Measurements from ENCODE around the gene ZNF311. TPM values are rescaled to one million over a fixed set of nuclear protein-coding genes. Genes with fewer than 3 reads are reported as not detected.

The ZNF311 gene
- total RNA-seq, 4 donors from 2014 or later, result 1.0 to 2.0 (median 1.6) TPM

DNA sequence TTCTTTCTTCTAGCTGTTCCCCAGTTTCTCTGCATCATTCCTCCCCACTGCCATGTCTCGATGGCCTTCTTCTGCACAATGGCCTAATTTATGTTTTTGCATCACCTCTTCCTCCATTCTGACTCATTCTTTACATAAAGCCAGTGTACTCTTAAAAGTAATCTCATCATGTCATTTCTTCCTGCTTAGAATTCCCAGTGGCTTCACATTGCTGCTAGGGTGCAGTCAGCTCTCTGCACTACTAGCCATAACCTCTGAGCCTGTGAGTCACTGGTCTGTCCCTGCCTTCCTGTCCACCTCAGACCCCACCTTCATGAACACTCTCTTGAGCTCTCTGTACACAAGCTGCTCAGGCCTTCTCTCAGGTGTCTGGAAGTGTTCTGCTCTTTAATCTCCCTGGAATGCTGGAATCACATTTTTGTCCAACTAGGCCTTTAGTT lies 57.3 kb downstream of the ZNF311 start:
- Histone ChIP-seq H3K4me3 (replicated peaks in 1 of 3) (no peak overlapping the region), H3K27me3 (no peaks in the 10 kb centered on the region), H3K9me3 (no peaks in the 10 kb centered on the region), H3K4me1 (peaks cover 13 to 14% of the 10 kb centered on the region in 2 donors), H3K36me3 (no peaks in the 10 kb centered on the region), H3K27ac (peak overlapping the region; percentile 67 to 84 (median 69))
- WGBS, 2 donors, result 84 to 89% methylated on average over 1 of the region's 1 CpG
- TF ChIP-seq, protein P1, sequence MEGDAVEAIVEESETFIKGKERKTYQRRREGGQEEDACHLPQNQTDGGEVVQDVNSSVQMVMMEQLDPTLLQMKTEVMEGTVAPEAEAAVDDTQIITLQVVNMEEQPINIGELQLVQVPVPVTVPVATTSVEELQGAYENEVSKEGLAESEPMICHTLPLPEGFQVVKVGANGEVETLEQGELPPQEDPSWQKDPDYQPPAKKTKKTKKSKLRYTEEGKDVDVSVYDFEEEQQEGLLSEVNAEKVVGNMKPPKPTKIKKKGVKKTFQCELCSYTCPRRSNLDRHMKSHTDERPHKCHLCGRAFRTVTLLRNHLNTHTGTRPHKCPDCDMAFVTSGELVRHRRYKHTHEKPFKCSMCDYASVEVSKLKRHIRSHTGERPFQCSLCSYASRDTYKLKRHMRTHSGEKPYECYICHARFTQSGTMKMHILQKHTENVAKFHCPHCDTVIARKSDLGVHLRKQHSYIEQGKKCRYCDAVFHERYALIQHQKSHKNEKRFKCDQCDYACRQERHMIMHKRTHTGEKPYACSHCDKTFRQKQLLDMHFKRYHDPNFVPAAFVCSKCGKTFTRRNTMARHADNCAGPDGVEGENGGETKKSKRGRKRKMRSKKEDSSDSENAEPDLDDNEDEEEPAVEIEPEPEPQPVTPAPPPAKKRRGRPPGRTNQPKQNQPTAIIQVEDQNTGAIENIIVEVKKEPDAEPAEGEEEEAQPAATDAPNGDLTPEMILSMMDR (IDR thresholded peaks at IDR 0.05), result no peak
- TF ChIP-seq POLR2A (IDR thresholded peaks at IDR 0.05), result no peak
- DNase-seq, result peak; percentile 41 to 51
- intact Hi-C loops (cut with DNase I), result no loop called here

DNA sequence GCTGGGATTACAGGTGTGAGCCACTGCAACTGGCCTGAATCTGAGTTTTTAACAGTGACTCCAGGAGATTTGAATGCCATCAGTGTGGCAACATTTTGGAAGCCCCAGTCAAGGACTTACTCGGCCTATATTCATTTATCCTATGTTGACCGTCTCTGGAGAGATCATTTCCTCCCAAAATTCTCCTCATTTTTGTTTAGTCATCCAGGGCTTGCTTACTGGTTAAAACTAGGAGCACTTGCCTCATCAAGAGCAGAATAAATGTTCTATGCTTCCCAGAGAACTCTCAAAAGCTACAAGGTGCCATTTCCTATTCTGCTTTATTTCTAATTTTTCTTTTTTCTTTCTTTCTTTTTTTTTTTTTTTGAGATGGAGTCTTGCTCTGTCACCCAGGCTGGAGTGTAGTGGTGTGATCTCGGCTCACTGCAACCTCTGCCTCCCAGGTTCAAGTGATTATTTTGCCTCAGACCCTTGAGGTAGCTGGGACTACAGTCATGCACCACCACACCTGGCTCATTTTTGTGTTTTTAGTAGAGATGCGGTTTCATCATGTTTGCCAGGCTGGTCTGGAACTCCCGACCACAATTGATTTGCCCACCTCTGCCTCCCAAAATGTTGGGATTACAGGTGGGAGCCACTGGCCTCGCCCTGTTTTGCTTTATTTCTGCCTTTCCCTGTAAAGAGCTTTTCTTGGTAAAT lies 57.9 kb downstream of the ZNF311 start:
- H3K9me3 ChIP-seq, result no peaks in the 10 kb centered on the region
- peak; percentile 63 to 68 for DNase-seq
- intact Hi-C loops (cut with DNase I), result no loop called here
- peaks cover 13 to 14% of the 10 kb centered on the region in 2 donors for H3K4me1 ChIP-seq
- peak overlapping the region; percentile 67 to 84 (median 81) for H3K27ac ChIP-seq
- no peaks in the 10 kb centered on the region for H3K36me3 ChIP-seq
- TF ChIP-seq, protein P1 (IDR thresholded peaks at IDR 0.05), result no peak
- no peak for TF ChIP-seq POLR2A (IDR thresholded peaks at IDR 0.05)
- no peaks in the 10 kb centered on the region for H3K27me3 ChIP-seq
- no peak overlapping the region for H3K4me3 ChIP-seq (replicated peaks in 1 of 3)
- 38 to 47% methylated on average over 6 of the region's 6 CpGs for WGBS, 2 donors

DNA sequence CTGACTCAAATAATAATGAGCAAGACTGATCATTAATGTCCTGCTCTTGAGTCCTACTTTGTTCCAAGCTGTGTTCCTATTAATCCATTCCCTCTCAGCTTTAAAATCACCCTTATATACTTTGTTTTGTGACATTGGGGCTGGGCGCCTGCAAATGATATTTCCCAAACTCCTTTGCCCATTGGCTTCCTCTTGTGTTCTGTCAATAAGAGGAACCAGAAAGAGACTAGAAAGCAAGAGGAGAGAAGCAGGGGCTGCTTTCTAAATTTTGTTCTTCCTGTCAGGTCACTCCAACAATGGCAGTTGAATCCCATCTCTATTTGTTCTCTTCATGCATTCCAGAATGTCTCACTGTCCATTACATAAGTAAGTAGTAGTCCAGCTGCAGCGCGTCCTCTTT lies 59.8 kb downstream of the ZNF311 start:
- H3K9me3 ChIP-seq, result no peaks in the 10 kb centered on the region
- peaks cover 13 to 21% of the 10 kb centered on the region in 2 donors for H3K4me1 ChIP-seq
- 92 to 99% methylated on average over 3 of the region's 3 CpGs for WGBS, 2 donors
- TF ChIP-seq, protein P1 (IDR thresholded peaks at IDR 0.05), result no peak
- TF ChIP-seq POLR2A (IDR thresholded peaks at IDR 0.05), result no peak
- H3K4me3 ChIP-seq (replicated peaks in 1 of 3), result no peak overlapping the region
- no peak overlapping the region for H3K27ac ChIP-seq
- no peaks in the 10 kb centered on the region for H3K36me3 ChIP-seq
- H3K27me3 ChIP-seq, result no peaks in the 10 kb centered on the region
- no peak for DNase-seq
- intact Hi-C loops (cut with DNase I), result no loop called here

Small RNAs within 50 kb of the gene (small RNA-seq; reads per million reads assigned to genes)
- not detected for gene RN7SL471P

Other genes starting within 250 kb of the ZNF311 start
- gene TRIM27, start 81.3 kb downstream of the ZNF311 start, total RNA-seq, result 10 to 100 TPM; 57.1 to 73.2 (median 66.7) TPM
- gene OR2W1, start 39.9 kb upstream of the ZNF311 start, total RNA-seq, result not detected
- not detected for gene OR2B3, start 82.0 kb upstream of the ZNF311 start, total RNA-seq
- not detected for gene OR2J1, start 94.2 kb upstream of the ZNF311 start, total RNA-seq
- not detected for gene OR2J3, start 102.7 kb upstream of the ZNF311 start, total RNA-seq
- gene OR2J2, start 165.6 kb upstream of the ZNF311 start, total RNA-seq, result under 1 TPM in 1 of 4 donors, not detected in 3; 0.44 TPM

All from thyroid gland (tissue), 4 donors.